Fibroblast of lung (primary cell): ENCODE data around the gene BEND7. TPM values are rescaled to one million over a fixed set of nuclear protein-coding genes. Genes with fewer than 3 reads are reported as not detected.

ENCODE experiments used
- DNase-seq, 2 donors: peaks; one replicate each; pipeline versions ENCODE4 v3.0.0 to v3.0.0-alpha.2; 2010; ENCODE audit warnings: low read depth in 2 of 2
- H2AFZ ChIP-seq: 2 replicates; pipeline ENCODE4 v1.5.1; 2012; ENCODE audit warnings: low read length, control low read depth, inconsistent platforms
- H3K27ac ChIP-seq: 2 replicates; pipeline ENCODE4 v1.5.1; 2011; ENCODE audit warnings: low read length, control low read depth; ENCODE audit not compliant: insufficient read depth
- H3K27me3 ChIP-seq: 2 replicates; pipeline ENCODE4 v1.5.1; 2011; ENCODE audit warnings: mild to moderate bottlenecking, low read length; ENCODE audit not compliant: control insufficient read depth, insufficient read depth
- H3K36me3 ChIP-seq: 2 replicates; pipeline ENCODE4 v1.5.1; 2011; ENCODE audit warnings: low read length; ENCODE audit not compliant: control insufficient read depth, insufficient read depth
- H3K4me1 ChIP-seq: 2 replicates; pipeline ENCODE4 v1.5.1; 2011; ENCODE audit warnings: low read length; ENCODE audit not compliant: control insufficient read depth, insufficient read depth; ENCODE audit errors: extremely low read depth
- H3K4me2 ChIP-seq: 2 replicates; pipeline ENCODE4 v1.5.1; 2011; ENCODE audit warnings: low read length, control low read depth; ENCODE audit not compliant: insufficient read depth; ENCODE audit errors: extremely low read depth
- H3K4me3 ChIP-seq, 4 experiments: fragments of 200-600 bp in 1 of 4; sonication (generic) in 1 of 4; replicated peaks in 1 of 4; 2 replicates each; pipeline ENCODE4 v1.5.1; 2011 to 2016; ENCODE audit warnings: low read length in 4 of 4, low read depth in 3 of 4, mild to moderate bottlenecking in 3 of 4, control low read depth in 2 of 4, inconsistent platforms in 1 of 4, mixed read lengths in 1 of 4; ENCODE audit not compliant: insufficient read depth in 1 of 4; ENCODE audit errors: control extremely low read depth in 1 of 4
- H3K79me2 ChIP-seq: 2 replicates; pipeline ENCODE4 v1.5.1; 2012; ENCODE audit warnings: mild to moderate bottlenecking, low read length, inconsistent platforms; ENCODE audit not compliant: control insufficient read depth, insufficient read depth
- H3K9ac ChIP-seq: 2 replicates; pipeline ENCODE4 v1.5.1; 2011; ENCODE audit warnings: mild to moderate bottlenecking, low read length, control low read depth; ENCODE audit not compliant: insufficient read depth
- H3K9me3 ChIP-seq: 2 replicates; pipeline ENCODE4 v1.5.1; 2012; ENCODE audit warnings: low read depth, low read length; ENCODE audit not compliant: control insufficient read depth, insufficient read depth
- H4K20me1 ChIP-seq: 2 replicates; pipeline ENCODE4 v1.5.1; 2011; ENCODE audit warnings: low read length; ENCODE audit not compliant: control insufficient read depth, insufficient read depth; ENCODE audit errors: extremely low read depth
- EZH2 ChIP-seq: IDR thresholded peaks from 2 replicates; pipeline ENCODE4 v1.5.1; 2012; ENCODE audit warnings: low read length, control low read depth, mild to moderate bottlenecking; ENCODE audit errors: missing control alignments
- polyA plus RNA-seq, 2 donors: library from polyadenylated mRNA; depleted of rRNA in 1 of 2; stranded (reverse) in 1 of 2; unstranded in 1 of 2; fragments of >200 nt; gene quantifications; 2 replicates each; pipeline ENCODE4 v1.2.1, GENCODE V29; 2011 to 2012; ENCODE audit warnings: missing spikeins in 1 of 2
- total RNA-seq: library from RNA; depleted of rRNA; stranded (reverse); fragments of >200 nt; gene quantifications from 2 replicates; pipeline ENCODE4 v1.2.1, GENCODE V29; 2014
- TF ChIP-seq, protein P1 (sequence below), 2 donors: IDR thresholded peaks in 1 of 2; conservative IDR thresholded peaks in 1 of 2; 1 replicate in 1 of 2; 2 replicates in 1 of 2; pipeline ENCODE4 v1.5.1; 2011 to 2012; ENCODE audit warnings: low read length in 2 of 2, control low read depth in 1 of 2, inconsistent platforms in 1 of 2, low read depth in 1 of 2, mild to moderate bottlenecking in 1 of 2

Gene BEND7
- total and polyA plus RNA-seq, 2 donors (not counting 1 experiment from before 2014, with no cell fraction given) = 6.2 to 10.6 TPM

GRCh38 chr10:13425397-13425796, 103.4 kb downstream of the BEND7 start:
- no peak for TF ChIP-seq EZH2
- TF ChIP-seq, protein P1, sequence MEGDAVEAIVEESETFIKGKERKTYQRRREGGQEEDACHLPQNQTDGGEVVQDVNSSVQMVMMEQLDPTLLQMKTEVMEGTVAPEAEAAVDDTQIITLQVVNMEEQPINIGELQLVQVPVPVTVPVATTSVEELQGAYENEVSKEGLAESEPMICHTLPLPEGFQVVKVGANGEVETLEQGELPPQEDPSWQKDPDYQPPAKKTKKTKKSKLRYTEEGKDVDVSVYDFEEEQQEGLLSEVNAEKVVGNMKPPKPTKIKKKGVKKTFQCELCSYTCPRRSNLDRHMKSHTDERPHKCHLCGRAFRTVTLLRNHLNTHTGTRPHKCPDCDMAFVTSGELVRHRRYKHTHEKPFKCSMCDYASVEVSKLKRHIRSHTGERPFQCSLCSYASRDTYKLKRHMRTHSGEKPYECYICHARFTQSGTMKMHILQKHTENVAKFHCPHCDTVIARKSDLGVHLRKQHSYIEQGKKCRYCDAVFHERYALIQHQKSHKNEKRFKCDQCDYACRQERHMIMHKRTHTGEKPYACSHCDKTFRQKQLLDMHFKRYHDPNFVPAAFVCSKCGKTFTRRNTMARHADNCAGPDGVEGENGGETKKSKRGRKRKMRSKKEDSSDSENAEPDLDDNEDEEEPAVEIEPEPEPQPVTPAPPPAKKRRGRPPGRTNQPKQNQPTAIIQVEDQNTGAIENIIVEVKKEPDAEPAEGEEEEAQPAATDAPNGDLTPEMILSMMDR (conservative IDR thresholded peaks at IDR 0.05 in 1 of 2, IDR thresholded peaks at IDR 0.05 in 1 of 2; ENCODE audit: low read depth in 1 of 2, low read length in 2 of 2) = no peak
- Histone ChIP-seq H3K27me3 (peaks cover 9% of the 10 kb centered on the region), H3K4me1 (no peaks in the 10 kb centered on the region), H3K9me3 (no peaks in the 10 kb centered on the region), H3K4me2 (no peak overlapping the region), H3K4me3 (no peak overlapping the region), H3K79me2 (no peaks in the 10 kb centered on the region), H3K9ac (no peak overlapping the region), H3K27ac (no peak overlapping the region), H2AFZ (no peak overlapping the region), H4K20me1 (no peaks in the 10 kb centered on the region), H3K36me3 (no peaks in the 10 kb centered on the region)
- no peak for DNase-seq

DNA sequence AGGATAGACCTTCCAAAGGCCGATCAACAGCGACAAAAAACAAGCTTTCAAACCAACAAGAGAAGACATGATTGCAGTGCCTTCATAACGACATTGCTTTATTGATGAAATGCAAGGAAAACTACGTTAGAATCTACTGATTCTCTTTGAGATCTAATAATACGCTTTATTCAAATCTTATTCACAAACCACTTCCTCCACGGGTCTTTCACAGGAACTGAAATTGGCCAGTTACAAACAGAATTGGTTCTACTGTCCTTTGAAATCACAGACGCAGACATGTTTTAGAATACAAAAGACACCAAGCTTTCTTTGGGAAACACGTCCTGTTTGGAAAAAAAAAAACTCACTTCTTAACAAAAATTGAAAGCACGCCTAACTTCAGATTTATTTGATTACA, 106.0 kb downstream of the BEND7 start:
- Histone ChIP-seq H3K27ac (no peak overlapping the region), H3K4me3 (no peak overlapping the region), H2AFZ (no peak overlapping the region), H3K27me3 (peaks cover 5% of the 10 kb centered on the region), H3K36me3 (no peaks in the 10 kb centered on the region), H3K4me2 (no peak overlapping the region), H3K4me1 (no peaks in the 10 kb centered on the region), H4K20me1 (no peaks in the 10 kb centered on the region), H3K9me3 (no peaks in the 10 kb centered on the region), H3K9ac (no peak overlapping the region), H3K79me2 (no peaks in the 10 kb centered on the region)
- TF ChIP-seq, protein P1 (conservative IDR thresholded peaks at IDR 0.05 in 1 of 2, IDR thresholded peaks at IDR 0.05 in 1 of 2; ENCODE audit: low read depth in 1 of 2, low read length in 2 of 2) = no peak
- TF ChIP-seq EZH2 = no peak
- no peak for DNase-seq

DNA sequence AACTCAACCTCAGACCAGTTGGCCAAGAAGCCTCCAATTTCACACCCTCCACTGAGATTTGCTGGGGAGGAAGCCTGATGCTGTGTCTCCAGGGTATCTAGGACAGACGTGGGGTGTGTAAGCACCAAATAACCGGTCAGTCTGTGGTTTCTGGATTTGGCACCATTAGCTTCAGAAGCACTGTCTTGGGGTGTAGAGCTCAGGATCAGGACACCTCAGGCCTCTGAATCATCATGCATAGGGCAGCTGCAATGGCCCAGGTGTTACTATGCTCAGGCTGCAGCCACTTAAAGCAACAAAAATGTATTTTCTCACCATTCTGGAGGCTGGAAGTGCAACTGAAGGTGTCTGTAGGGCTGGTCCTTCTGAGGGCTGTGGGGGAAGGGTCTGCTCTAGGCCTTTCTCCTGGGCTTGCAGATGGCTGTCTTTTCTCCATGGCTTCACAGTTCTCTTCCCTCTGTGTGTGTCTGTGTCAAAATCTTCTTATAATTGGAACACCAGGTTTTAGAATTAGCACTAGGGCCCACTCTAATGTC, 107.4 kb downstream of the BEND7 start:
- Histone ChIP-seq H3K79me2 (no peaks in the 10 kb centered on the region), H3K4me3 (no peak overlapping the region), H3K9ac (no peak overlapping the region), H3K36me3 (no peaks in the 10 kb centered on the region), H3K4me1 (no peaks in the 10 kb centered on the region), H4K20me1 (no peaks in the 10 kb centered on the region), H3K4me2 (no peak overlapping the region), H3K9me3 (no peaks in the 10 kb centered on the region), H3K27ac (no peak overlapping the region), H3K27me3 (peaks cover 7% of the 10 kb centered on the region), H2AFZ (no peak overlapping the region)
- TF ChIP-seq, protein P1 (conservative IDR thresholded peaks at IDR 0.05 in 1 of 2, IDR thresholded peaks at IDR 0.05 in 1 of 2; ENCODE audit: low read depth in 1 of 2, low read length in 2 of 2) = no peak
- no peak for TF ChIP-seq EZH2
- no peak for DNase-seq
